ENCODE results near the gene CDH7.

The CDH7 gene

GRCh38 chr18:65924904-65925303 is 174.1 kb downstream of the CDH7 start:
- no peak for DNase-seq

- DNase-seq, result no peak
These were observed 184.1 kb downstream of the CDH7 start for GRCh38 chr18:65934874-65935273.

GRCh38 chr18:65936678-65937077 is 185.9 kb downstream of the CDH7 start:
- peak; percentile 44 for DNase-seq

GRCh38 chr18:65937180-65937579 is 186.4 kb downstream of the CDH7 start:
- peak; percentile 64 for DNase-seq

GRCh38 chr18:65938592-65939372 is 188.0 kb downstream of the CDH7 start:
- DNase-seq, result peak; percentile 84

All from OCI-M1 (cell line).